Esophagus muscularis mucosa (tissue), 3 donors: Measurements from ENCODE around the gene PIERCE2.

ENCODE experiments used
- CTCF ChIP-seq, 3 experiments: fragments of 200-600 bp in 2 of 3; fragments of 450-650 bp in 1 of 3; sonication (generic) in 2 of 3; IDR thresholded peaks; one replicate each; pipeline ENCODE4 v1.5.1; 2017 to 2019; ENCODE audit warnings: antibody characterized with exemption in 3 of 3, mild to moderate bottlenecking in 2 of 3, moderate library complexity in 1 of 3
- POLR2A ChIP-seq: fragments of 450-650 bp; IDR thresholded peaks from one replicate; pipeline ENCODE4 v1.6.1; 2017; ENCODE audit warnings: antibody characterized with exemption, moderate library complexity, mild to moderate bottlenecking, low read depth

GRCh38 chr15:55360256-55360655 lies 48.0 kb upstream of the PIERCE2 start:
- TF ChIP-seq CTCF (IDR thresholded peaks at IDR 0.05), result no peak
- no peak for TF ChIP-seq POLR2A
